Measurements from ENCODE around the gene TLR9. TPM values are rescaled to one million over a fixed set of nuclear protein-coding genes. Genes with fewer than 3 reads are reported as not detected.

The TLR9 gene
- total and polyA plus RNA-seq, 7 donors, result 0.04 to 0.55 (median 0.24) TPM; not detected in 1

- DNase-seq (peak; percentile 55 to 74), ATAC-seq (peak; percentile 20 to 44 (median 32))
- 1 to 3% (median 2%) methylated on average over 68 to 98 of the region's 98 CpGs for WGBS, 3 donors
- Histone ChIP-seq H3K4me1 (peaks cover 16% of the 10 kb centered on the region), H3K27me3 (ENCODE audit: insufficient read depth in 3 of 3, low read length in 2 of 3) (no peaks in the 10 kb centered on the region), H3K4me3 (peak within 1 kb of the TSS; percentile 70), H3K36me3 (ENCODE audit: insufficient read depth in 1 of 2, low read depth in 1 of 2) (peaks cover 0 to 26% of the 10 kb centered on the region in 2 donors), H3K9me3 (no peaks in the 10 kb centered on the region), H3K27ac (peak within 1 kb of the TSS; percentile 61)
- TF ChIP-seq CTCF (IDR thresholded peaks at IDR 0.05), result no peak
- intact Hi-C loops (cut with DNase I), result no loop called here
Measured at GRCh38 chr3:52245322-52246263, 20.1 kb upstream of the TLR9 start, which contains the start of gene PPM1M. Gene PPM1M, plus strand, starts transcription at chr3:52245759. Its CDS starts 66 bp downstream, at chr3:52245825.

- Histone ChIP-seq H3K9me3 (no peaks in the 10 kb centered on the region), H3K36me3 (ENCODE audit: insufficient read depth in 1 of 2, low read depth in 1 of 2) (peaks cover 0 to 10% of the 10 kb centered on the region in 2 donors), H3K4me3 (no peak overlapping the region), H3K27ac (no peak overlapping the region), H3K4me1 (peaks cover 21% of the 10 kb centered on the region), H3K27me3 (ENCODE audit: insufficient read depth in 3 of 3, low read length in 2 of 3) (no peaks in the 10 kb centered on the region)
- peak; percentile 30 to 57 for DNase-seq
- TF ChIP-seq CTCF (IDR thresholded peaks at IDR 0.05), result no peak
- intact Hi-C loops (cut with DNase I), result no loop called here
- ATAC-seq, result no peak
- 79 to 82% (median 80%) methylated on average over 9 of the region's 9 CpGs for WGBS, 3 donors
Measured at GRCh38 chr3:52243791-52244628, 18.6 kb upstream of the TLR9 start.

- Histone ChIP-seq H3K4me1 (peaks cover 36% of the 10 kb centered on the region), H3K36me3 (ENCODE audit: insufficient read depth in 1 of 2, low read depth in 1 of 2) (no peaks in the 10 kb centered on the region), H3K27ac (no peak overlapping the region), H3K27me3 (ENCODE audit: insufficient read depth in 3 of 3, low read length in 2 of 3) (no peaks in the 10 kb centered on the region), H3K9me3 (no peaks in the 10 kb centered on the region), H3K4me3 (no peak overlapping the region)
- 91 to 100% (median 95%) methylated on average over 1 of the region's 1 CpG for WGBS, 3 donors
- no peak for DNase-seq
- no peak for TF ChIP-seq CTCF (IDR thresholded peaks at IDR 0.05)
- intact Hi-C loops (cut with DNase I), result no loop called here
- no peak for ATAC-seq
Measured at GRCh38 chr3:52242039-52242438, 16.6 kb upstream of the TLR9 start.

DNA sequence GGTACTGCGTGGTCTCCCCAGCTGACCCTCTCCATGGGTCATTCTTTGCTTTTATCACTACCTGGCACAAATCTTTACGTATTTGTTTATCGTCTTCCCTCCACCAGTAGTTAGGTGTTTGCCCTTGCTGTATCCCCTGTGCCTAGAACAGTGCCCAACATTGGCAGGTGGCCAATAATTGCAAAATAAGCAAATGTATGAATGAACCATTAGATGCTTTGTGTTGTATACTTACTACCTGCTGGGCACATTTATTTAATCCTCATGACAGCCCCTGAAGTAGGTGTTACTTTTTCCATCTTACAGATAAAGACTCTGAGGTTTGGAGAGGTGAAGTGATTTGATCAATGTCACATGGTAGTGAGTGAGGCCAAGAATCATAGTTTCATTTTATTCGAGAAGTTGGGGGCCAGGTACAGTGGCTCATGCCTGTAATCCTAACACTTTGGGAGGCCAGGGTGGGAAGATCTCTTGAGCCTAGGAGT is 15.5 kb upstream of the TLR9 start:
- ATAC-seq, result no peak
- peaks cover 42% of the 10 kb centered on the region for H3K4me1 ChIP-seq
- intact Hi-C loops (cut with DNase I), result no loop called here

More for the DNA sequence above, 15.5 kb upstream of the TLR9 start:
- H3K27me3 ChIP-seq (ENCODE audit: insufficient read depth in 3 of 3, low read length in 2 of 3), result no peaks in the 10 kb centered on the region
- no peak for DNase-seq
- 91 to 96% (median 92%) methylated on average over 4 of the region's 4 CpGs for WGBS, 3 donors
- H3K27ac ChIP-seq, result peak overlapping the region; percentile 94
- TF ChIP-seq CTCF (IDR thresholded peaks at IDR 0.05), result no peak
- no peaks in the 10 kb centered on the region for H3K36me3 ChIP-seq (ENCODE audit: insufficient read depth in 1 of 2, low read depth in 1 of 2)
- H3K4me3 ChIP-seq, result no peak overlapping the region
- H3K9me3 ChIP-seq, result no peaks in the 10 kb centered on the region

Data from psoas muscle (tissue), 8 donors.